ENCODE results near the gene TSPAN9.

The TSPAN9 gene

DNA sequence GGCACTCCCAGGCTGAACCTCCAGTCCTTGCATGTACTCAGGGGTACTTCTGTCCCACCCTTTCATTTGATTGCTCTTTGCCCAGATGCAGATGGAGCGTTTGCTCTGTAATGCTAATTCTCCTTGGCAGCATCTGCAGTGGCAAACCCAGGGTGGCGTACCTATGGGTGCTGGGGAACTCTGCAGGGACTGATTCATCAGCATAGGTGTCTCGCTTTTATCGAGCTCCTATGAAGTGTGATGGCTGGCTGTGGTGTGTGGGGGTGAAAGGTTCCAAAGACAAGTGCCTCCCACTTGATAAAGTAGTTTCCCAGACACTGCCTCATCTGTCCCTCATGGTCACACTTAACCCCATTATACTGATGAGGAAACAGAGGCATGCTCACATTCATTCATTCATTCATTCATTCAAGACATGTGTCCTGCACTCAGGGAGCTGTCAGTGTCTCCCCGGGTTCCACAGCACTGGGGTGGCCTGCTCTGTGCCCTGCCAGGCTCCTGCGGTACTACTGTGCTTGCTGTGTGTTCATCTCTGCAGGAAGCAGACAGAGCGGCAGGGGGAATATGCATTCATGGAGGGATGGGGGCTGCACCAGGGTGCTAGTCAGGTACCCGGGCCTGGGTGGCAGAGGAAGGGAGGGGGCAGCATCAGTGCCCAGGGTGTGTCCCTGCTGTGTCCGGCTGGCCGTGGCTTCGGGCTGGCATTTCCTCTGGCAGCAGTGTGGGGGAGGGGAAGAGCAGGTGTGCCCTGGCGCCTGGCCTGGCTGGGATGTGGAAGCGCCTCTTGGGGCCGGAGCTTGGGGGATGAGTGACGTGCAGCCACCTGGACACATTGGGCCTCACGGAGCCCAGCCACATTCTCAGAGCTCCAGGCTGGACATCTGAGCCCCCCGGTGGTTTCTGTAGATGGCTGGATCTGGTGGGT is 110.9 kb downstream of the TSPAN9 start:
- DNase-seq (ENCODE audit: low spot score), result no peak

DNA sequence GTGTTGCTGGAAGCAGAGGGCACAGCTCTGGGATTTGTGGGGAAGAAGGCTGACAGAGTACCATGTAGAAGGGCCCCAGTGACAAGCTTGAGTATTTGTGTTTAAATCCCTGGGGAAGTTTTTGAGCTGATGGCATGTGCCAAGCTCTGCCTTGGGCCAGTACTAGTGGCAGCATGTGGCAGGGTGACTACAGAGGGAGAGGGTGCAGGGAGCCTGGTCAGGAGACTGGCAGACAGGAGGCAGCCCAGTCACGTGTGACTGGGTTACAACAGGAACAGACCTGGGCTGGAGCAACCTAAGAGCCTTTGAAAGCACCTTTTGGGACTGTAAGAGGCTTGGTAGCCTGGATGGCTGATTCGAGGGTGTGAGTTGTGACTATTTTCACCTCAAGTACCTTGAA is 112.1 kb downstream of the TSPAN9 start:
- DNase-seq (ENCODE audit: low spot score), result no peak

DNA sequence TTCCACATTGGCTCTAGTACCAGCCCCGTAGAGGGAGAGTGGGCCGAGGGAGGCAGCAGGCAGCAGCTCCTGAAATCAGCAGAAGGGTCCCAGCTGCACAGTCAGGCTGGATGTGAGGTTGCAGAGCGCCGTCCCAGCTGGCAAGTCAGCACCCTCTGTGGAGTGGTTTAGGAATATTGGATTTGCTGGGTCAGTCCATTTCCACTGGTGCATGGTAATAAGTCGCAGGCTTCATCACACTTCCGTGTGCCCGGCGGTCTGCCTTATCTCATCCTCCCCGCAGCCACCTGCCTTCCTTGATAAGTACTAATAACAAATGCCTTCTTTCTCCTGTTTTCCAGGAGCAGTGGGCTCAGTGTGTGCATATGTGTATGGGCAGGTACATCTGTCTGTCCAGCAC is 112.9 kb downstream of the TSPAN9 start:
- DNase-seq (ENCODE audit: low spot score), result no peak

DNA sequence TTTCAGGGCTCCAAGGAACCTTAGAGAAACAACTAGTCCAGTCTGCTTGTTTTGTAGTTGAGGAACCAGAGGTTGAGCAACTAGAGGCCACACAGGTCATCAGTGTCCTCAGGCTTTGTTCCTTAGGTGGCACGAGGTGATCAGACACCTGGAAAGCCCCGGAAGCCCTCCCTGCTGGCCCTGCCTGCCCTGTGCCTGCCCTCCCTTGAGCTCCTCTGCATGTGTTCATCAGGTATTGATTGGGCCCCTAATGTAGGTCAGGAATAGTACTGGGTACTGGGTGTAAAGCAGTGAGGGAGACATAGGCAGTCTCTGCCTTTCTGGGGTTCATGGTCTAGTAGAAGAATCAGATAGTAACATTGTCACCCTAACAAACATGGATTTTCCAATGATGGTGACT is 114.3 kb downstream of the TSPAN9 start:
- DNase-seq (ENCODE audit: low spot score), result no peak

DNA sequence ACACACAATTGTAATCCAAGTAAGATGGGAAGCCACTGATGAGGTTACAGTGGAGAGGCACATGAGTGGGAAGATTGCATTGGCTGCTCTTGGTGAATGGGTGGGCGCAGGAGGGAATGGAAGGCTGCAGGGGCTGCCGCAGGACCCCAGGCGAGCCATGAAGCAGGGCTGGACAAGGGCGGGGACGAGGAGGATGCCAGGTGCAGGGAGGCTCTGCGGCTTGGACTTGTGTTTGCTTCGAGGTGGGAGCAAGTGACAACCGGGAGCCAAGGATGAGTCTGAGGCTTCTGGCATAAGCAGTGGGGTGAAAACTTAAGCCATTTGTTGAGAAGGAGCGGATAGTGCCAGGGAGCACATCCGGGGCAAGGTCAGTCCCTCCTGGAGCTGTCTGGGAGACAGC is 115.0 kb downstream of the TSPAN9 start:
- no peak for DNase-seq (ENCODE audit: low spot score)

DNA sequence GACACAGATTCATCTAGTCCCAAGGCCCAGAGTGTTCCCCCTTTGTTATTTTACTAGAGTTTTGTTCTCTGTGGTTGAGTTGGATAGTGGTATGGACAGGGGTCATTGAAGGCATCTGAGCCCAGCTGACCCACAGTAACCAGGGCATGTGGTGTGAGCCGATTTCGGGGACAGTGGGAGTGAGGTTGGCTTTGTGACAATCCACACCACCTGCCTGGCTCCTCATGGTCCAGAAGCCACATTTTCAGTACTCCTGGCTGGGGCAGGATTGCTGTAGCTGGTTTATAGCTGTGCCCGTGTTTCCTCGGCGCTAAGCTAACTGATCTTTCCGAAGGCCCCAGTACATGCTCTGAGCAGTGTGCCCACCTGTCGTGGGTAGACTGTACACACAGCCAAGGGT is 116.0 kb downstream of the TSPAN9 start:
- no peak for DNase-seq (ENCODE audit: low spot score)

DNA sequence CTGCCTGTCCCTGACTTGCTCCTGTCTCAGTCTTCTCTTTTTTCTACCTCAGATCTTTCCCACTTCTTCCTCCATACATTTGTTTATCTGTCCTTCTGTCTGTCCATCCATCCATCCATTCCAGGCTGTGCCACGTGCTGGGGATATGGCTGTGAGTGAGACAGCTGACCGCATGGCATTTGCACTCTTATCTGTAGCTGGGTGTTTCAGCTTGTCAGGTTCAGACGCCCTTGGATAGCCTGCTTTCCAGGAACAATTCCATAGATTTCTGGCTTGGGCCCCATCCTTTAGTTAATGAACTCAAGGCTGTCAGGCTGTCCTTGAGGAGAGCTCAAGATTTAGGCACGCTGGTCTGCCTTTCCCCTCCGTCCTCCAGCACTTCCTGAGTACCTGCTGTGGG is 116.6 kb downstream of the TSPAN9 start:
- no peak for DNase-seq (ENCODE audit: low spot score)

DNA sequence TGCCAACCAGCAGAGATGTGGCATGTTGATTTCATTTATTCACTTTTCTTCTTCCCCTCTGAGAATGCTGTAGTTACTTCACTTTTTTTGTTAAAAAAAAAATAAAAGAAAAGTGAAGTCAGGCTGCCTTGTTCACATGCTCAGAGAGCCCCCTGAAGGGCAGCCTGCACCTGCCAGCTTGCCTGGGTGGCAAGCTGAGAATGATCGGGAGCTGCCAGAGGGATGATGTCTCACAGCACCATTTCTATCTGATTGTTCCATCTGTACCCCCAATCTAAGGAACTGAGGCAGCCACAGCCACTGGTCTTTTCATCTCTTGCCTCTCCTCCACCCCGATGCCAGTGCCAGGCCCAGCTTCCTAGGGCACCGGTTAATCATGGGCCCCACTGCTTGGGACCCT is 118.2 kb downstream of the TSPAN9 start:
- no peak for DNase-seq (ENCODE audit: low spot score)

DNA sequence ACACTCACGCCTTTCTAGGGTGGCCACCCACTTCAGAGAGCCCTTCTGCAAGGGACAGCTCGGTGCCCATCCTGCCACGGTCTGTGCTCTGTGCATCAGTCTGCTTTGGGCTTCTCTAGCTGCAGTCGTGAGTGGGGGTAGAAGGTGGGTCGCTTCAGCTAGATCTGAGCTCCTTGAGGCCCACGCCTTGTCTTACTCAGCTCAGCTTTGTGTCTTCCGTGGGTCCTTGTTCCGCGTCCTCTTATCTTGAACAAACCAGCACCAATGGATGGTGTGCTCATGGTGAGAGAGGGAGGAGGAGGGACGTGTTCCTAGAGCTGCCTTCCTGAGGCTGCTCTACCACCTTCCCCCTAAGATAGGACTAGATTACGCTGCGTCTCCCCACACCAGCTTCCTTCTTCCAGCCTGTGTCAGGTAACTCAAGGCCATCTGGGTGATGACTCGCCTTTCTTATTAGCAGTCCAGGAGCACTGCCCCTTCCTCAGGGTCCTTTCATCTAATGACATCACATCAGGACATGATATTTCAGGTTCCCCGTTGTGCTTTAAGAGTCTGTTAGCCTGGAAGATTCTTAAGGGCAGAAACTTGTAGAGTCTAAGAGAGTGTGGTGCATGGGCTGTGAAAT is 118.8 kb downstream of the TSPAN9 start:
- DNase-seq (ENCODE audit: low spot score), result no peak

DNA sequence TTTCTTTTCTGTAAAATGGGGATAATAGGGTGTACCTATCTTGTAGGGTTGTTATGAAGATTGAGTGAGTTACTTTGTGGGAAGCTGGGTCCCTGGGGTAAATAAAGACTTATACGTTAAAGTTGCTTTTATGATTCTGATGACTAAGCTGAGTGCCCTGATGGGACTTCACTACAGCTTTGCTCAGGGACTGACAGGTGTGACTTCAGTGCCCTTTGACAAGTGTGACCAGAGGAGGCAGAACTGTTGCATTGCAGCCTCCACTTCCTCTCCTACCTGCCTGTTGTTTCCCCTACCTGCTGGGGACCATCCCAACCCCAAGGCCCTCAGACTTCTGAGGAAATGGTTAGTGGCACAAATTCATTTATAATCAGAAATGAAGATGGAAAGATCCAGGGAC is 119.3 kb downstream of the TSPAN9 start:
- DNase-seq (ENCODE audit: low spot score), result no peak

DNA sequence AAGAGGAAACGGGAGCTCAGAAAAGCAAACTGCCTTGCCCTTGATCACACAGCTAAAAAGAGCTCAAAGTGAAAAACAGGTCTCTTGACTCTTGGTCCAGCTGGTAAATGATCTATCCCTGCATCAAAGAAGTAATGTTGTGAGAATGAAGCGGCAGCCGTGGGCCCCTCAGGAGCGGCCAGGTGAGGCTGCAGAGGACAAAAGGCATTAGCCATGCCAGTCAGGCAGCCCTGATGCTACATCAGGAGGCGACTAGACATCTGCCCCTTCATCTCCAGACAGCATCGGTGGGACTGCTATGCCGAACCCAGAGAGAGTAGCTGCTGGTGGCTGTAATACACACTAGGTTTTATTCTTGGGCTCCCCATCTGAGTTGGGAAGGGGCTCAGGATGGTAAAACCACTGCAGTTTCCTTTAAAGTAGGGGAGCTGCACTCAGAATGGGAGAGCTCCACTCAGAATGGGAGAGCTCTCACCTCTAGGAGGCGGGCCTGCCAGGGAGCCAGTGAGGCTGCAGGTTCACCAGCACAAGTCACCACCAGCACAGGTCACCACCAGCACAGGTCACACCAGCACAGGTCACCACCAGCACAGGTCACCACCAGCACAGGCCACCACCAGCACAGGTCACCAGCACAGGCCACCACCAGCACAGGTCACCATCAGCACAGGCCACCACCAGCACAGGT is 120.1 kb downstream of the TSPAN9 start:
- no peak for DNase-seq (ENCODE audit: low spot score)

DNA sequence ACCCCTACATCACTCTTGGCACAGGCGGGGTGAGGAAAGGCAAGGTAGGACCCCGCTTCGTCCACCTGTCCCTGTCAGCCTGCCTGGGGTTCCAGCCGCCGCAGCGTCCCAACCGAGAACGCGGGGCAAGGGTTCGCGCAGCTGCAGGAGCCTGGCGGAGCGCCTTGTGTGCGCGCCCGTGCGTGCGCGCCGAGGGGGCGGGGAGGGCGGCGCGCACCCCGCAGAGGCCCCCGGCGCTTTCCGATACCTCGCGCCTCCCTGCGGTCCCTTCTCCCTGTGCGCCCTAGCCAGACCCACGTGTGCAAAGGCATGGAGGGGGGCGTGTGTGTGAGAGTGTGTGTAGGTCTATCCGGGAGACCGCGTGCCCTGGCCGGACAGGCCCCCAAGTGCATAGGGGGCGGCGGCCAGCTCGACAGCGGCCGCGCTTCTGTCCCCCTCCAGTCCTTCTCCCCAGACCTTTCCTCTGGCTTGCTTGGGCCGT is 122.4 kb downstream of the TSPAN9 start:
- DNase-seq (ENCODE audit: low spot score), result no peak

DNA sequence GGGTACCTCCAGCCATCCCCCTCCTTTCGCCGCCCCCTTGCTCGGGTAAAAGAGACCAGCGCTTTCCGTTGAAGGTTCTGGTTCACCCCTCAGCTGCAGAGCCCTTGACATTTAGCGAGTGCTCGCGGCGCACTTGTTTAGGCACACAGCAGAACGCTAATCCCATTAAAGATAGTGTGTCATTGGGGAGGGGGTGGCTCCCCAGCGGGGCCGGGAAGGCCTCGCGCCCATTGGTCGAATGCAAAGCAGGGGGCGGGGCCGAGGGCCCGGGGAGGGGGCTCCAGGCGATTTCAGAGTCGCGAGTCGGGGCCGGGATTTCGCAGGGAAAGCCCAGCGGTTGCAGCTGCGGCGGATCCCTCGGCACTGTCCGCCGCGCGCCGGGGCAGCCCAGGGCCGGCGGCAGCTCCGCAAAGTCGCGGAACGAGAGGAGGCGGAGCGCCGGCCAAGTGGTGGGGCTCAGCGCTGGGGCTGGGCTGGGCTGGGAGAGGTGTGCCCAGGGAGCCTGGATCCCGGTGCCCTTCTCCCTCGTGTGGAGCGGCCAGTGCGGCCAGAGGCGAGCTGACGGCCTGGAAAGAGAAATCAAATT is 122.9 kb downstream of the TSPAN9 start:
- DNase-seq (ENCODE audit: low spot score), result no peak

DNA sequence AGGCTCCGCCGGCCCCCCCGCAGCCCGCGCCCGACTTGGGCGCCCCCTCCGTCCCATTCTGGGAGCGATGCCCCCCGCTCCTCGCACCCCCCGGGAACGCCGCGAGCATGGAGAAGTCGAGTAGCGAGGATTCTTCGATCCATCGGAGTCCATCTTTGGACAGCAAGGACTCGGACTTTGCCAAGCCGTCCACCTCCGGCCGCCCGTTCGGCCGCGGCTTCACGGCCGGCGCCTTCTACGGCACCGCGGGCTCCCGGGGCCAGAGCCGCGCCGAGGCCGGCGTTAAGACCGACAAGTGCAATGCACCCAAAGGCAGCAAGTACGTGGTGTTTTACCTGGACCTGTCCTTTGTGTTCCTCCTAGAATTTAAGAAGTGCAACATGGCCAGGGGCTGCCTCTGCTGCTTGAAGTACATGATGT is 123.6 kb downstream of the TSPAN9 start:
- DNase-seq (ENCODE audit: low spot score), result no peak

DNA sequence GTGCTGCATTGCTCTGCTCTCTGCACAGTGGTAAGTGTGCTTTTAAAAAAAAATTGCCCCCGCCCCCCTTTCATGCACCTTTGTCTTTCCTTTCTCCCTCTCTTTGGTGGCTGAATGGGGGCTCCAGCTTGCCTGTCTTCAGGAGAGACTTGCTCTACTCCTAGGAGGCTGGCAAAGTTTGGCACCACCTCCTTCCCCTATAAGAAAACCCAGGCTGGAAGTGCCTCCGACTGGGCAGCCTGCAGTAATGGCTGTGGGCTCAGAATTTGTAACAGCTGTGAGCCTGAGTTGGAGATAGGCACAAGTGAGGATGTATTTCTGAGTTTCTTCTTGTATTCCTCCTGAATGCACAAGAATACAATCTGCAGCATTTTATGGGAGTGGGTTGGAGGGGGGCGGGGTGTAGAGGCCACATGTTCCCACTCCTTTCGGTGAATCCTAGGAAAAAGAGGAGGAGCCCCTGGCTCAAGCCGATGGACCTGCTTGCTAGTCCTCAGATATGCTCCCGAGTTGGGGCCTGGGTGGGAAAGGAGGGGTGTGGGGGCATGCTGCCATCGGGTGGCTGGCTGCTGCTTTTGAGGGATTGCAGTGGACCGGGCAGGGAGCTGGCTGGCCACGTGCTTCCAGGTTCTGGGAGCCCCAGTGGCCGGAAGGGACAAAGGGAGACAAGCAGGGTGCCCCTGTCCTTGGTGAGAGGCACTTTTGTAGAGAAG is 124.3 kb downstream of the TSPAN9 start:
- no peak for DNase-seq (ENCODE audit: low spot score)

DNA sequence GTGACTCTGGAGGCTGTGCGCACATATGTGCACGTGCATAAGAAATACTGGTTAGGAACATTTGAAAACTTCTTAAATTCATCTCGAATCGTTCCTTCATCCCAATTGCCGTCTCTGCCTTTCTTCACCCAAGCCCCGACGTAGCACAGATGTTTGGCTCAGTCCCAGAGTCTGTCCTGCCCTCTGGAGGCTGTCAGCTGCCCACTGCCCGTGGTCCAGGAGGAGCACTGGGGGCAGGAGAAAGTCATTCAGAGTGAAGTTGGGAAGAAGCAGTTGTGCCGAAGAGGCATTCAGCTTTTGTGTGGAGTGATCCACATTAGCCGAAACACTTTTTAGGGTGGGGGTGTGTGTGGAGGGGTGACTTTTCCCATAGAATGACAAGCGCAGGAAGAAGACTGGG is 124.9 kb downstream of the TSPAN9 start:
- no peak for DNase-seq (ENCODE audit: low spot score)

DNA sequence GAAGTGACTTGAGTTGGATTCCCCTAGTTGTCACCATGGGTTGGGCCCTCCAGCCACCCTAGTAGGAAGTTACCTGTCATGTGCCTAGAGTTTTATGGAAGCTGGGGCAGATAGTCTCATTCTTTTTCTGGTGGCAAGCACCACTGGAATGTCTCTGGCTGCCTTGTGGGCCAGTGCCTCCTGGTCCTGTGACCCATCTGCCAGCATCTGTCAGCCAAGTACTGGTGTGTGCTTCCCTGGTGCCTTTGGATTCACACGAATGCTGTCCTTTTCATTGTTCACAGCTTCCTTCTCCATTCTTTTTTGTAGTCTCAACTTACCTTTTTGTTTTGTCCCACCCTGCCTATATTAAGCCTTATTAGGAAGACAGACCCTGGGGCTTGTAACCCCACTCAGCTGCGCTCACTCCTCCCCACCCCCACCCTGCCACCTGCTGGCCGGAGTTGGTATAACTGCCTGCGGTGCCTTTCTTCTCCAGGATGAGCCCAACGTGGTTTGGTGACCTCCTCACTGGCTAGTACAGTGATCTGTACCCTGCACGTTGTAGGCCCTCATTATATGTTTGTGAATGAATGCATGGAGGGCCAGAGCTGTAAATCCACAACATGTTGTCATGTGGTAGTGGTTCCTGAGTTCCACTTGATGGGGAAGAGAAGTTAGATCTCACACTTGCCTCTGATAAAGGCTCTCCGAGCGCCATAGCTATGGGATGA is 125.7 kb downstream of the TSPAN9 start:
- DNase-seq (ENCODE audit: low spot score), result peak; percentile 97

DNA sequence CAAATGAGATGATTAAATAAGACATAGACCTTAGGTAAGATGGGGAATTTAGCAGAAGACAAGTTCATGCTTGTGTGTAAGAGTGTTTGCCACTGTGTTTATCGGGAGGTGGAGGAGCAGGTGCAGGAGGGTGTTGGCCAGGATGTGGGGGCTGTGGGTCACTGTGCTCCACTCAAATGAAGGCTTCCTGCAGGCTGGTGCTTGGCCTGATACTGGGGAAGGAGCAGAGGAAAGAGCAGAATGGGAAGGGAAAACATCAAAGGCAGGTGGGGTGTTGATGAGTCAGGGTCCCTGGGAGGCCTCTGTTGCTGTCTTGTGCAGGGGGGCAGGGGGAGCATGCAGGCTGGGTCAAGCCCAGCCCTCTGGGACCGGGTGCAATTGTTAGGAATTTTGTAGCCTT is 126.5 kb downstream of the TSPAN9 start:
- DNase-seq (ENCODE audit: low spot score), result no peak

DNA sequence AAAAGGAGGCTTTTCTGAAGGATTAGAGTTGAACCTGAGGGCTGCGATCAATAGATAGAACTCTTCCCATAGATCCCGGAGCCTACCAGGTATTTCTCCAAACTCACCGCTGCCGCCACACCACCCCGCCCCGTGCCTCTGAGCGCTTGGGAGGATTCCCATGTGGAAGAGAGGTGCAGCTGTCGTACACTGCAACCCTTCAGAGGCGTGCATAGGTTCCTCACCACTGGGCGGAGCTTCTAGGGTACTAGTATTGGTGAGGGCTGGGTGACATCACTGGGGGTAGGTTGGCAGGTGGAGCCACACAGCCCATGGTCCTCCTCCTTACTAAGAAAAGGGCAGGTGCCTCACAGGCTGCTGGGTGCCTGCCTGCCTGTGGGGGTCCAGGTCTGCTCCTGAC is 127.0 kb downstream of the TSPAN9 start:
- no peak for DNase-seq (ENCODE audit: low spot score)

DNA sequence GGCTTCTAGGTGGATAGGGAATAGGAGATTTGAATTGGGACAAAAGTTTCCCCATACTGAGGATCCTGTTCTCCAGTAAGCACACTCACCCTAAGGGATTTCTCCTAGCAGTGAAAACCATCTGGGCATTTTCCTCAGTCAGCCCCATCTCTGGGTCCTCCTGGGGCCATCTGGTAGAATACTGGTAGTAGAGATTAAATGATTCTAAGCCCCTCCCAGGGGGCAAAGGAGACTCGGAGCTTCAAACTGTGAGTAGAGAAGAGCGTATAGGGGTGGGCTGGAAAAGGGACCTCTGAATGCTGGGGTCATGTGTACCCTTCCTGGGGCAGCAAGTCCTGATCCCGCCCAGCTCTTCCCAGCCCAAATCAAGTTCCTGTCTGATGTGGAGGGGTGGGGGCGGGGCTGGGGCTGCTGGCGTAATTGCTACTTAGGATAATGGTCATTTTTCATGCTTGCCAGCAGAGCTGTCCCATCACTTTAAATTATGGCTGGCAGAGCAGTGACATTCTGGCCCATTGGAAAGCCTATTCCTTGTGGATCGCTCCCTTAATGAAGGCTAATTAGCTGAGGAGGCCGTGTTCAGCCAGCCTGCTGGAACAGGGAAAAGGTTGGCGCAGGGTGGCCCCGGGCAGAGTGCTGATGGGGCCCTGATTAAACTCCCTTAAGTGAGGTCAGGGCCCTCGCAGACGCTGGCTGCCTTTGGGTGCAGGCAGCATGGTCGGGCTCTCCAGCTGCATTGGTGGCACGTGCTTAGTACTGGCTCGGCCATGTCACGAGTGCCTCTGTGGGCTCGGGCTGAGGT is 127.8 kb downstream of the TSPAN9 start:
- no peak for DNase-seq (ENCODE audit: low spot score)
